HepG2 (cell line): ENCODE data around the gene METTL26. TPM values are rescaled to one million over a fixed set of nuclear protein-coding genes. Genes with fewer than 3 reads are reported as not detected.

ENCODE experiments used
- AKAP8 ChIP-seq: sonication (generic); formaldehyde crosslinking; IDR thresholded peaks from 2 replicates; pipeline ENCODE4 v1.5.1; 2020; ENCODE audit warnings: mild to moderate bottlenecking, missing genetic modification reagents
- ARHGAP35 ChIP-seq: sonication (generic); formaldehyde crosslinking; IDR thresholded peaks from 2 replicates; pipeline ENCODE4 v1.9.0; 2022; ENCODE audit warnings: mild to moderate bottlenecking, inconsistent platforms, moderate library complexity, missing genetic modification reagents, borderline replicate concordance
- CCDC6 ChIP-seq: sonication (generic); formaldehyde crosslinking; IDR thresholded peaks from 2 replicates; pipeline ENCODE4 v1.8.1; 2022; ENCODE audit warnings: mild to moderate bottlenecking, missing genetic modification reagents, moderate library complexity
- DBP ChIP-seq: sonication (generic); formaldehyde crosslinking; IDR thresholded peaks from 2 replicates; pipeline ENCODE4 v1.4.0; 2020; ENCODE audit warnings: missing genetic modification reagents; ENCODE audit errors: not compliant biosample characterization
- GPN1 ChIP-seq: sonication (generic); formaldehyde crosslinking; IDR thresholded peaks from 2 replicates; pipeline ENCODE4 v1.5.1; 2020; ENCODE audit warnings: missing genetic modification reagents, borderline replicate concordance
- MAZ ChIP-seq, 2 experiments: sonication (generic) in 1 of 2; formaldehyde crosslinking in 1 of 2; IDR thresholded peaks; 2 replicates each; pipeline versions ENCODE4 v1.5.0 to v1.6.1; 2012 to 2020; ENCODE audit warnings: low read depth in 2 of 2, mild to moderate bottlenecking in 2 of 2, borderline replicate concordance in 1 of 2, improper control_type of control experiment in 1 of 2, low read length in 1 of 2, missing genetic modification reagents in 1 of 2, moderate library complexity in 1 of 2
- NCOA5 ChIP-seq: sonication (generic); formaldehyde crosslinking; IDR thresholded peaks from 2 replicates; pipeline ENCODE4 v1.4.0; 2020; ENCODE audit warnings: missing genetic modification reagents
- PATZ1 ChIP-seq: sonication (generic); formaldehyde crosslinking; IDR thresholded peaks from 2 replicates; pipeline ENCODE4 v1.4.0; 2020; ENCODE audit warnings: missing genetic modification reagents
- POLR2A ChIP-seq, 2 experiments: IDR thresholded peaks; 2 replicates each; pipeline ENCODE4 v1.6.1; 2011; ENCODE audit warnings: low read depth in 2 of 2, low read length in 2 of 2, mild to moderate bottlenecking in 1 of 2, moderate library complexity in 1 of 2; ENCODE audit not compliant: insufficient read depth in 1 of 2
- TBX3 ChIP-seq: fragments of 450-650 bp; IDR thresholded peaks from 2 replicates; pipeline ENCODE4 v1.6.1; 2017; ENCODE audit warnings: antibody characterized with exemption, mild to moderate bottlenecking, inconsistent platforms, borderline replicate concordance
- TEF ChIP-seq: sonication (generic); formaldehyde crosslinking; IDR thresholded peaks from 2 replicates; pipeline ENCODE4 v1.5.0; 2020; ENCODE audit warnings: missing genetic modification reagents
- THAP11 ChIP-seq: IDR thresholded peaks from 2 replicates; pipeline ENCODE4 v1.6.1; 2016; ENCODE audit warnings: missing biosample characterization, missing genetic modification reagents
- ZNF335 ChIP-seq: sonication (generic); formaldehyde crosslinking; IDR thresholded peaks from 2 replicates; pipeline ENCODE4 v1.4.0; 2020; ENCODE audit warnings: missing genetic modification reagents
- ZNF496 ChIP-seq: sonication (generic); formaldehyde crosslinking; IDR thresholded peaks from 2 replicates; pipeline ENCODE4 v1.8.1; 2023; ENCODE audit warnings: mild to moderate bottlenecking, moderate library complexity, missing genetic modification reagents; ENCODE audit not compliant: insufficient replicate concordance
- ZNF569 ChIP-seq: sonication (generic); formaldehyde crosslinking; IDR thresholded peaks from 2 replicates; pipeline ENCODE4 v1.5.0; 2020; ENCODE audit warnings: mild to moderate bottlenecking, missing genetic modification reagents, moderate library complexity, borderline replicate concordance
- ZNF574 ChIP-seq: sonication (generic); formaldehyde crosslinking; IDR thresholded peaks from 2 replicates; pipeline ENCODE4 v1.4.0; 2020; ENCODE audit warnings: missing genetic modification reagents
- ZNF652 ChIP-seq: IDR thresholded peaks from 2 replicates; pipeline ENCODE4 v1.6.1; 2016; ENCODE audit warnings: low read depth, borderline replicate concordance
- ZNF737 ChIP-seq: sonication (generic); formaldehyde crosslinking; IDR thresholded peaks from 2 replicates; pipeline ENCODE4 v1.5.0; 2020; ENCODE audit warnings: missing genetic modification reagents, mild to moderate bottlenecking, borderline replicate concordance
- ZNF781 ChIP-seq: sonication (generic); formaldehyde crosslinking; IDR thresholded peaks from 2 replicates; pipeline ENCODE4 v1.5.1; 2020; ENCODE audit warnings: borderline replicate concordance, mild to moderate bottlenecking, missing genetic modification reagents; ENCODE audit errors: not compliant biosample characterization
- polyA plus RNA-seq, 8 experiments: library from polyadenylated mRNA; depleted of rRNA in 3 of 8; stranded (reverse) in 7 of 8; unstranded in 1 of 8; fragments of >200 nt; fragmentation: Illumina TruSeq in 4 of 8; extraction: Trizol in 4 of 8; gene quantifications; 2 replicates each; pipeline versions ENCODE4 v1.2.1 to v1.2.3, GENCODE V29; 2011 to 2016; ENCODE audit warnings: low read depth in 4 of 8, missing spikeins in 1 of 8, mixed read lengths in 1 of 8; ENCODE audit not compliant: insufficient read depth in 1 of 8
- total RNA-seq, 5 experiments: library from RNA; depleted of rRNA; stranded (reverse); fragments of >200 nt; fragmentation: Illumina TruSeq; extraction: Trizol; gene quantifications; 2 replicates each; pipeline ENCODE4 v1.2.3, GENCODE V29; 2016; ENCODE audit warnings: low read depth in 1 of 5
- TF ChIP-seq, protein P1 (sequence below): sonication (generic); formaldehyde crosslinking; IDR thresholded peaks from 2 replicates; pipeline ENCODE4 v1.8.0; 2022; ENCODE audit warnings: missing genetic modification reagents, mild to moderate bottlenecking, inconsistent platforms, borderline replicate concordance

METTL26 gene
- total and polyA plus RNA-seq, 2 of the 13 experiments (the other 11 are each of a cell fraction or from before 2014, with no cell fraction given) = 65.5 to 70.1 TPM

DNA sequence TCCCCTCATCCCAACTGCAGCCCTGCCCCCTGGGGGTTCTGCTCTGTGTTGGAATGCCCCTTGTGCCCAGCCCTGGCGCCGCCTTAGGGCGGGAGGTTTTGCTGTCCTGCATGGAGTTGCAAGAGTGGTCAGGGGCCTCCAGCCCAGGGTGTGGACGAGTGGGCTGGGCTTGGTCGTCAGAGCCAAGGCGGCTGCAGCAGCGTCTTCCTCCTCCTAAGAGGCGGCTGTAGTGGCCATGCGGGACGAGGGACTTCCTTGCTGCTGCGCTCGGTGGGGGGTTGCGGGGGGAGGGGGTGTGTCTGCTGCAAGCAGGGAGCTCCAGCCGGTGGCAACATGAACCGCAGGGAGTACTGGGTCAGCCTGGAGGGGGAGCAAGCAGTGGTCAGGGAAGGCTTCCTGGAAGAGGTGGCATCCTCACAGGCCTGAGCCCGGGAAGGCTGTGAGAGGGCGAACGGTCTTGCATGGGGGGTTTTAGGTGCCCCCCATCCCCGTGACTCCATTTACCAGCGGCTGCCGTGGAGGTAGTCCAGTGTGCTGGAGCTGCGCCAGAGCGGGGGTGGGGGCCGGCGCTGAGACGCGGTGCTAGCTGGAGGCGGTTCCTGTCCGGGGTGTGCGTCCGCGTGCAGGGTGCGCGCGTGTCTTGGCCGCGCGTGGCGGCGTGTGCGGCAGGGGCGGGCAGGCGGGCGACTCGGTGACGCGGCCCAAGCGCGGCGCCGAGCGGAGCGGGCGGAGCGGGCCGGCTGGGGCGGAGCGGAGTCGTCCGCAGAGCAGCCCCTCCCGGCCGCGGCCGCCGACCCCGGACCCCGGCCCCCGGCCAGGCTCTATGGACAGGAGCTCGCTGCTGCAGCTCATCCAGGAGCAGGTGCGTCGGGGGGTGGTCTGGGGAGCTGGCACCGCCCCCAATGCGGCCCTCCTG is 39.1 kb upstream of the METTL26 start, which contains the start of gene RHBDL1 (continued):
- TF ChIP-seq PATZ1 (CRISPR knock-in tag) (peak; percentile 49; the same call in 1 of the 2 replicates), MAZ (IDR thresholded peaks at IDR 0.05; ENCODE audit: borderline replicate concordance, low read depth, low read length) (no peak), MAZ (CRISPR knock-in tag; IDR thresholded peaks at IDR 0.05; ENCODE audit: low read depth) (0 out of 2 replicates have a peak, but pooled peaks have one; percentile 4), ZNF737 (no peak), DBP (CRISPR knock-in tag) (no peak), ARHGAP35 (no peak), TEF (CRISPR knock-in tag) (no peak), TBX3 (no peak), ZNF781 (CRISPR knock-in tag) (no peak), NCOA5 (CRISPR knock-in tag) (no peak), POLR2A (IDR thresholded peaks at IDR 0.05; ENCODE audit: insufficient read depth in 1 of 2, low read depth in 2 of 2, low read length in 2 of 2) (peak in 1 of 2 experiments; percentile 50; a peak in 1 of 4 replicates), ZNF652 (CRISPR knock-in tag) (no peak), ZNF574 (no peak; the same call in 1 of the 2 replicates), ZNF569 (no peak), ZNF496 (CRISPR knock-in tag) (no peak), CCDC6 (CRISPR knock-in tag) (no peak), THAP11 (CRISPR knock-in tag) (no peak), AKAP8 (CRISPR knock-in tag) (peak; percentile 96), GPN1 (0 out of 2 replicates have a peak, but pooled peaks have one; percentile 45), ZNF335 (CRISPR knock-in tag) (no peak)
- TF ChIP-seq, protein P1, sequence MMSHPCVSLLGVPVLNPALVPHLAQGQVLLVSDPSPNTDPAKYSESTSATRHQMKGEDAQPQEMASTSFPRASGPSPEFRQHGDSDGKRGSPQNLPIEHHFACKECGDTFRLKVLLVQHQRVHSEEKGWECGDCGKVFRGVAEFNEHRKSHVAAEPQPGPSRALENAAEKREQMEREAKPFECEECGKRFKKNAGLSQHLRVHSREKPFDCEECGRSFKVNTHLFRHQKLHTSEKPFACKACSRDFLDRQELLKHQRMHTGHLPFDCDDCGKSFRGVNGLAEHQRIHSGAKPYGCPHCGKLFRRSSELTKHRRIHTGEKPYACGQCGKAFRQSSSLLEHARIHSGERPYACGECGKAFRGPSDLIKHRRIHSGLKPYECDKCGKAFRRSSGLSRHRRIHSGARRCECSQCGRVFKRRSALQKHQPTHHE (CRISPR knock-in tag) = no peak
